Suprapubic skin (tissue), 3 donors: ENCODE measurements around the gene ASIC2.

ENCODE experiments used
- POLR2AphosphoS5 ChIP-seq, 3 donors: sonication (generic); formaldehyde crosslinking; IDR thresholded peaks; one replicate each; pipeline ENCODE4 v1.6.1; 2017; ENCODE audit warnings: antibody characterized with exemption in 3 of 3
- TF ChIP-seq, protein P1 (sequence below), 2 donors: fragments of 200-600 bp in 1 of 2; fragments of 450-650 bp in 1 of 2; sonication (generic) in 1 of 2; IDR thresholded peaks; one replicate each; pipeline ENCODE4 v1.5.1; 2016 to 2019; ENCODE audit warnings: antibody characterized with exemption in 2 of 2, mild to moderate bottlenecking in 1 of 2, moderate library complexity in 1 of 2

- no peak for TF ChIP-seq POLR2AphosphoS5 (IDR thresholded peaks at IDR 0.05)
- TF ChIP-seq, protein P1, sequence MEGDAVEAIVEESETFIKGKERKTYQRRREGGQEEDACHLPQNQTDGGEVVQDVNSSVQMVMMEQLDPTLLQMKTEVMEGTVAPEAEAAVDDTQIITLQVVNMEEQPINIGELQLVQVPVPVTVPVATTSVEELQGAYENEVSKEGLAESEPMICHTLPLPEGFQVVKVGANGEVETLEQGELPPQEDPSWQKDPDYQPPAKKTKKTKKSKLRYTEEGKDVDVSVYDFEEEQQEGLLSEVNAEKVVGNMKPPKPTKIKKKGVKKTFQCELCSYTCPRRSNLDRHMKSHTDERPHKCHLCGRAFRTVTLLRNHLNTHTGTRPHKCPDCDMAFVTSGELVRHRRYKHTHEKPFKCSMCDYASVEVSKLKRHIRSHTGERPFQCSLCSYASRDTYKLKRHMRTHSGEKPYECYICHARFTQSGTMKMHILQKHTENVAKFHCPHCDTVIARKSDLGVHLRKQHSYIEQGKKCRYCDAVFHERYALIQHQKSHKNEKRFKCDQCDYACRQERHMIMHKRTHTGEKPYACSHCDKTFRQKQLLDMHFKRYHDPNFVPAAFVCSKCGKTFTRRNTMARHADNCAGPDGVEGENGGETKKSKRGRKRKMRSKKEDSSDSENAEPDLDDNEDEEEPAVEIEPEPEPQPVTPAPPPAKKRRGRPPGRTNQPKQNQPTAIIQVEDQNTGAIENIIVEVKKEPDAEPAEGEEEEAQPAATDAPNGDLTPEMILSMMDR (IDR thresholded peaks at IDR 0.05) = no peak
Observed at GRCh38 chr17:33071656-33072055, 221.4 kb downstream of the ASIC2 start.
